Small intestine (tissue), 7 donors: ENCODE results near the gene DCC. TPM values are rescaled to one million over a fixed set of nuclear protein-coding genes. Genes with fewer than 3 reads are reported as not detected.

ENCODE experiments used
- DNase-seq, 2 donors: peaks; one replicate each; pipeline versions ENCODE4 v3.0.0 to v3.0.0-alpha.2; 2013
- FAIRE-seq: peaks from 2 replicates; lab custom pipeline; 2012; peaks lifted over from hg19 to GRCh38; lab: Jason Lieb, UNC
- H3K27ac ChIP-seq, 3 donors: one replicate each; pipeline ENCODE4 v1.5.1; 2013; ENCODE audit warnings: low read length in 2 of 3, mild to moderate bottlenecking in 2 of 3, control low read depth in 1 of 3, inconsistent platforms in 1 of 3, low read depth in 1 of 3, moderate library complexity in 1 of 3
- H3K27me3 ChIP-seq, 3 donors: one replicate each; pipeline ENCODE4 v1.6.1; 2013; ENCODE audit warnings: low read length in 3 of 3, inconsistent platforms in 1 of 3; ENCODE audit not compliant: control insufficient read depth in 3 of 3, insufficient read depth in 3 of 3
- H3K36me3 ChIP-seq, 3 donors: one replicate each; pipeline ENCODE4 v1.6.1; 2013; ENCODE audit warnings: low read length in 3 of 3, inconsistent platforms in 1 of 3, low read depth in 1 of 3, mild to moderate bottlenecking in 1 of 3, moderate library complexity in 1 of 3; ENCODE audit not compliant: control insufficient read depth in 3 of 3, insufficient read depth in 2 of 3
- H3K4me1 ChIP-seq, 3 donors: one replicate each; pipeline ENCODE4 v1.6.1; 2013; ENCODE audit warnings: low read length in 2 of 3, inconsistent platforms in 1 of 3, low read depth in 1 of 3, mild to moderate bottlenecking in 1 of 3, moderate library complexity in 1 of 3; ENCODE audit not compliant: control insufficient read depth in 3 of 3, insufficient read depth in 2 of 3
- H3K4me3 ChIP-seq, 3 donors: one replicate each; pipeline ENCODE4 v1.5.1; 2013; ENCODE audit warnings: low read length in 3 of 3, control low read depth in 1 of 3, inconsistent platforms in 1 of 3, low read depth in 1 of 3, mild to moderate bottlenecking in 1 of 3, moderate library complexity in 1 of 3
- H3K9me3 ChIP-seq, 2 donors: one replicate each; pipeline ENCODE4 v1.6.1; 2013; ENCODE audit warnings: low read depth in 1 of 2, low read length in 1 of 2; ENCODE audit not compliant: control insufficient read depth in 2 of 2, insufficient read depth in 1 of 2
- WGBS, 3 donors: extraction: QIAGEN DNeasy Blood & Tissue Kit; methylation state at CpG; one replicate each; pipeline ENCODE4 v1.1.7; 2013; 5-methylcytosine and 5-hydroxymethylcytosine counted together
- polyA plus RNA-seq, 4 donors: library from polyadenylated mRNA; stranded (reverse) in 3 of 4; unstranded in 1 of 4; fragments of 200-250 nt in 3 of 4; fragments of 120-200 nt in 1 of 4; gene quantifications; one replicate each; pipeline versions ENCODE4 v1.2.1 to v1.2.3, GENCODE V29; 2013
- donor health status: healthy with polysubstance abuse.
- donor health status: control.
- donor health status: control.
- donor health status: Bipolar disorder and iron deficiency.
- donor health status: healthy.

The DCC gene
- polyA plus RNA-seq, 4 donors: 0.03 to 0.30 TPM; not detected in 2

DNA sequence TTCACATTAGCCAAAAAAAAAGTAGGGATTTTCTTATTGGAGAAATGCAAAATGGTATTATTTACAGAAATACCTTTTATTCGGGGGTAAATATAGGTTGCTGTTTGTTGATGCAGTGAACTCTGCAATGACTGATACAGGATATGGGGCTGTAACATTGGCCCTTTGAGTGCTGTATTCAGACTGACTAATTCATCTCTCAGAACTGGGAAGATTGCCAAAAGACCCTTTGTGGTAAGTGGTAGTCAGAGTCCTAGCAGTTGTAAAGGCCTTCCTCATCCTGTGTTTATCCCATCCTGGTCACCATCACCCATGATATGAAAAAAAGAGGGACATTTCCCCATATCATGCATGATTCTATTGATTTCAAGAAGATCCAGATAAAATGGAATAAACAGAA lies 14.0 kb upstream of the DCC start:
- WGBS, 3 donors: 49 to 83% (median 68%) methylated on average over 1 of the region's 1 CpG
- no peak for FAIRE-seq

DNA sequence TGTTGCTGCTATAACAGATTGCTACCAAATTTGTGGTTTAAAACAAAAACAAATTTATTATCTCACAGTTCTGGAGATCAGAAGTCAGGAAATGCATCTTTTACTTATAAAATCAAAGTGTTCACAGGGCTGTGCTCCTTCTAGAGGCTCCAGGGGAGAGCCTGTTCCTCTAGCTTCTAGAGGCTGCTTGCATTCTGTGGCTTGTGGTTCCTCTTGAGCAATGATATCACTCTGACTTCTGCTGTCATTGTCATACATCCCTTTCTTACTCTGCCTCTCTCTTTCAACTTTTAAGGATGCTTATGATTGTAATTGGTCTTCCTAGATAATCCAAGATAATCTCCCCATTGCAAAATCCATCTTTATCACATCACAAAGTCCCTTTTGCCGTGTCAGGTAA lies 6.1 kb upstream of the DCC start:
- no peaks in the 10 kb centered on the region for H3K36me3 ChIP-seq
- H3K27me3 ChIP-seq: peaks cover 0 to 5% (median 0%) of the 10 kb centered on the region in 3 donors
- no peak for DNase-seq
- no peak overlapping the region for H3K27ac ChIP-seq
- no peaks in the 10 kb centered on the region for H3K9me3 ChIP-seq
- no peaks in the 10 kb centered on the region for H3K4me1 ChIP-seq
- 21 to 65% (median 42%) methylated on average over 1 of the region's 1 CpG for whole genome bisulfite sequencing, 3 donors
- no peak overlapping the region for H3K4me3 ChIP-seq
- FAIRE-seq: no peak

More for the DNA sequence above, 14.0 kb upstream of the DCC start:
- Histone ChIP-seq H3K4me3 (no peak overlapping the region), H3K36me3 (no peaks in the 10 kb centered on the region), H3K4me1 (no peaks in the 10 kb centered on the region), H3K27me3 (no peaks in the 10 kb centered on the region), H3K27ac (no peak overlapping the region), H3K9me3 (no peaks in the 10 kb centered on the region)
- no peak for DNase-seq

DNA sequence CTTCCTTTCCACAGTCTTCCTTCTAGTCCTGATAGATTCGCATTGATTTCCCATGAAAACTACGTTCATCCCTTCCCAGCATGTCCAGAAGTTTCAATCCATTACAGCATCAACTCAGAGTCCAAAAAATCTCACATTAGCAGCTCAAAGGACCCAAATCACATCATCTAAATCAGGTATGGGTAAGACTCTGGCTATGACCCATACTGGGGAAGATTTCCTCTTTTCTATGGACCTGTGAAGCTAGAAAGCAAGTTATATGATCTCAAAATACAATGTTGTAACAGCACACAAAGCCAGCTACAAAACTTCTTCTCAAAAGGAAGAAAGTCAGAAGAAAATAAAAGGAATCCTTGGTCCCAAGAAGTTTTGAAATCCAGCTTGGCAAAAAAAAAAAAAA lies 5.7 kb upstream of the DCC start:
- H3K4me3 ChIP-seq: no peak overlapping the region
- no peaks in the 10 kb centered on the region for H3K36me3 ChIP-seq
- no peak for DNase-seq
- H3K27ac ChIP-seq: no peak overlapping the region
- no peaks in the 10 kb centered on the region for H3K4me1 ChIP-seq
- no peaks in the 10 kb centered on the region for H3K9me3 ChIP-seq
- H3K27me3 ChIP-seq: peaks cover 0 to 9% (median 0%) of the 10 kb centered on the region in 3 donors
- FAIRE-seq: no peak
- 65 to 80% (median 76%) methylated on average over 2 of the region's 2 CpGs for WGBS, 3 donors

DNA sequence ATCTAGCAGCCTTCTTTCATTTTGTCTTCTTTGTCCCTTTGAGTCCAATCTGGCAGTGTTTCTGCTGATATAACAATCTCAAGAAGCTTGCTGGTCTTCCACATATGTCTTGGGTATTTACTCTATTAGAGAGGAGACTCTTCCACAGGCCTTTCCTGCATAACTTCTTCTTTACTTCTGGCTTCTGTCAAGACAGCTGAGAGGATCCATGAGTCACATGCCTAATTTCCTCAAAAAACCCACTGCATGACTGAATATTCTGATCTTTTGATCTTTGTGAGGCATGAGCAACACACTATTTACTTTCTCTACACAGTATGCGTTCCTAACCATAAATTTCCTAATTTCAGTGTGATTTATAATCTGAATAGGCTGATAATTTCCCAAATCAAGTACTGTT lies 5.1 kb upstream of the DCC start:
- Histone ChIP-seq H3K4me1 (no peaks in the 10 kb centered on the region), H3K36me3 (no peaks in the 10 kb centered on the region), H3K27ac (no peak overlapping the region), H3K9me3 (no peaks in the 10 kb centered on the region), H3K27me3 (peaks cover 0 to 15% (median 3%) of the 10 kb centered on the region in 3 donors), H3K4me3 (no peak overlapping the region)
- no peak for DNase-seq
- 41 to 44% (median 43%) methylated on average over 1 of the region's 1 CpG for WGBS, 3 donors
- no peak for FAIRE-seq

DNA sequence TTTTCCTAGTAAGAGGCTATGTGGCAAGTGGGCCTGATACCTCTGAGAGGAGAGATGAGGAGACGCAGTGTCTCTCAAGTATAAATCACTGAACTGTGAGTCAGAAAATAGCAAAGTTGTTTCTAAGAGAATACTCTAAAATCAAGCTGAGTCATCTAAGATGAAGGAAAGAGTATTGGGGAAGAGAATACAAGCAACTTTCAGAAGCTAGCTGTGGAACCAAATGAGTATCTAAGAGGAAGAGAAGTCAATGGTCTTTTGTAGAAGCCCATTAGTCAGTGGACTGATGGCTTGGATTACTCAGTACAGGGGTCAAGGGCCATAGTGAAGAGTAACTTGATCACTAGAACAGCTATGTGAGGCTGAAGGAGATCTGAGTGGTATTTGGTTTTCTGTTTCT lies 2.7 kb upstream of the DCC start:
- WGBS, 3 donors: 84 to 94% (median 91%) methylated on average over 1 of the region's 1 CpG
- Histone ChIP-seq H3K27me3 (peaks cover 0 to 38% (median 19%) of the 10 kb centered on the region in 3 donors), H3K4me3 (no peak overlapping the region), H3K36me3 (no peaks in the 10 kb centered on the region), H3K9me3 (no peaks in the 10 kb centered on the region), H3K27ac (no peak overlapping the region), H3K4me1 (peaks cover 0 to 3% (median 0%) of the 10 kb centered on the region in 3 donors)
- FAIRE-seq (no peak), DNase-seq (no peak)

DNA sequence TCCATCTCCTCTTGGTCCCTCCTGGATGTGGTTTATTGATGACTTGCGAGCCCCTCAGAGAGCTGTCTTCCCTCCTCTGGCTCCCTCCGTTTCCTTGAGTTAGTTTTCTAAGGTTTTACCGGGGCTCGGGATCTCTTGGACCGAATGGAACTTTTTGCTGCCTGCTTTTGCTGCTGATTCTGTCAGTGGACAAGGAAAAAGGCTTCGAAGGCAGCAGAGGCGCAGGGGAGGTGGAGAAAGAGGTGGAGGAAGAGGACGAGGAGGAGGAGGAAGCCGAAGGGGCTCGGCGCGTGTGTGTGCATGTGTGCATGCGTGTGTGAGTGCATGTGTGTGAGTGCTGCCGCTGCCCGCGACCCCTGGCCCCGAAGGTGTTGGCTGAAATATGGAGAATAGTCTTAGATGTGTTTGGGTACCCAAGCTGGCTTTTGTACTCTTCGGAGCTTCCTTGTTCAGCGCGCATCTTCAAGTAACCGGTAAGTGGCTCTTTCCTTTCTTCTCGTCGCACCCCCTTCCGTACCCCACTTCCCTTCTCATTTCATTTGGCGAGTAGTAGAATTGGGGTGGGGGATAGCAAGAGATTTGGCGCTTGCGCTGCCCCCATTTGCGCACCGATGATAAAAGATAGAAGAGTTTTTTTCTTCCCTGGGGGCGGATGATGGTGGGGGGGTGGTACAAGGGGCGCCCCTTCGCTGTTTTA lies 557 bp downstream of the DCC start:
- FAIRE-seq (no peak), DNase-seq (peak in 1 of 2 donors; percentile 28)
- Histone ChIP-seq H3K4me1 (peaks cover 0 to 3% (median 0%) of the 10 kb centered on the region in 3 donors), H3K27ac (no peak overlapping the region), H3K4me3 (peak overlapping the region in 1 of 3 donors; percentile 31), H3K27me3 (peaks cover 0 to 55% (median 19%) of the 10 kb centered on the region in 3 donors), H3K9me3 (no peaks in the 10 kb centered on the region), H3K36me3 (no peaks in the 10 kb centered on the region)
- 5 to 10% (median 8%) methylated on average over 27 to 32 of the region's 32 CpGs for WGBS, 3 donors

DNA sequence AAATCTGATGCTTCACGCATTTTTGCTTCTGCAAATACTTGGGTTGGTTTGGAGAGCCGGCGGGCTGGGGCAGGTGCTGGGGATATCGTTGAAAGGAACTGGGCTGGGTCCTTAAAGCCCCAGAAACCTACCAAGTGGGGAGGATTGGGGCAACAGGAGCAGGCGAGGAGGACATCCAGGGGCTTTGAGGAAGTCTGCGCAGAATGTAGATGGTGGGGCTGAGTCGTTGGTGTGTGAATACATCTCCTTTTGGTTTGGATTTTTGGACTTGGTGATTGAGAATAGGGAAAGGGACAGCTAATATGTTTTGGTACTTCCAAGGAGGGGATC lies 1.1 kb downstream of the DCC start:
- H3K4me3 ChIP-seq: no peak overlapping the region
- no peak overlapping the region for H3K27ac ChIP-seq
- H3K36me3 ChIP-seq: no peaks in the 10 kb centered on the region
- no peak for FAIRE-seq
- no peaks in the 10 kb centered on the region for H3K9me3 ChIP-seq
- 6 to 19% (median 10%) methylated on average over 7 of the region's 7 CpGs for WGBS, 3 donors
- no peak for DNase-seq
- peaks cover 0 to 3% (median 0%) of the 10 kb centered on the region in 3 donors for H3K4me1 ChIP-seq
- peaks cover 0 to 56% (median 19%) of the 10 kb centered on the region in 3 donors for H3K27me3 ChIP-seq

DNA sequence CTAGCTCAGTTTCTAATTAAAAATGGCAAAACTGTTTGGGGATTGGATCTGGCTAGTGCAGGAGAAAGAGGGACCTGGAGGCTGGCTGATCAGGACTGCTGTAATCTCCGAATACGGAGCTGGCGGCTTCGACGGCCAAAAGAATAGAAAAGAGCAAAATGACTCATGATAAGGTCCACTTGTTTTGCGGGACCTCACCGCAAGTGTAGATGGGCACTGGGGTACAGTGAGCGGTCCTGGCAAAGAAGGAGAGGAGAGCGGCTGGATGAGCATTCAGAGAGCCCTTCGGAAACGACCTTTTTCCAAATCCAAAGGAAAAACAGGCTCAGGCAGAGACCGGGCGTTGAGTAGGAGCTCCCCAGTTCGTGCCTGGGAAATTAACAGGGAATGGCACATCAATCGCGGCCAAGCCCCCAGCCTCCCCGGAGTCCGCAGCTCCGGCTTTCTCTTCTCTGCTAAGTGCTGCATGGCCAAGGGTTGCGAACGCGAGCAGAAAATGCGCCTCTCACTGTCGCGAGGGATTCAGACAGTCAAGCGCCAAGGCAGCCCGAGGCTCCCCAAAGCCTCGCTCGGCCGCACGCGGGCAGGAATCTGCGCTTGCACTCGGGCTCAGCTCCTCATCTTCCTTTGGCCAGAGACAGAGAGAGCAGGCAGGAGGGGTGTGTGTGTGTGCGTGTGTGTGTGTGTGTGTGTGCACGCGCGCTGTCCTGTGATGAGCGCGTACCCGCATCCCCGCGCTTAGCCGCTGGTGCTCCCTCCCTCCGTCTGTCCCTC lies 1.8 kb downstream of the DCC start:
- Histone ChIP-seq H3K9me3 (no peaks in the 10 kb centered on the region), H3K36me3 (no peaks in the 10 kb centered on the region), H3K4me1 (peaks cover 0 to 3% (median 0%) of the 10 kb centered on the region in 3 donors), H3K4me3 (peak overlapping the region in 1 of 3 donors; percentile 8), H3K27ac (no peak overlapping the region), H3K27me3 (peaks cover 0 to 56% (median 19%) of the 10 kb centered on the region in 3 donors)
- DNase-seq (peak in 1 of 2 donors; percentile 22), FAIRE-seq (no peak)
- WGBS, 3 donors: 4 to 11% (median 4%) methylated on average over 42 to 45 of the region's 45 CpGs
